ENCODE measurements around the gene CCDC74B.
"Not testable (repeated sequence)": the region's sequence is repeated elsewhere in the genome, so short reads cannot be mapped to it uniquely, and the experiment has no call there.

The CCDC74B gene

DNA sequence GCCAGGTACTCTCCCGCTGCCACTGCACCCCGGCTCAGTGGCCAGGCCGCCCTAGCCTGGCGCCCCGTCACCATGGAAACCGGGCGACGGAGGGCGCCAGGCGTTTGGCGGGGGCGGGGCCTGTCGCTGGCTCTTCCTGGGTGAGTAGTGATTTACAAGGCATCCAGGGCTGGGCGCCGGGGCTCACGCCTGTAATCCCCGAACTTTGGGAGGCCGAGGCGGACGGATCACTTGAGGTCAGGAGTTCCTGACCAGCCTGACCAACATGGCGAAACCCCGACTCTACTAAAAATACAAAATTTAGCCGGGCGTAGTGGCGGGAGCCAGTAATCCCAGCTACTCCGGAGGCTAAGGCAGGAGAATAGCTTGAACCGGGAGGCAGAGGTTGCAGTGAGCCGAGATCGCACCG lies at the start of gene CCDC74B:
TSS of gene CCDC74B (minus strand) at position 107 of the 409 bp plus-strand sequence. CDS start 116 bp downstream, outside the sequence.
- H3K9ac ChIP-seq (ENCODE audit: low read length); H3K9me3 ChIP-seq (ENCODE audit: low read length); H3K27ac ChIP-seq (ENCODE audit: low read depth, low read length); H3K4me1 ChIP-seq (ENCODE audit: insufficient read depth, low read length); H3K36me3 ChIP-seq (ENCODE audit: insufficient read depth, low read length); H3K27me3 ChIP-seq (ENCODE audit: control insufficient read depth in 1 of 2, insufficient read depth in 2 of 2, low read length in 2 of 2): not testable (repeated sequence)
- peak within 1 kb of the TSS in 1 of 2 donors; percentile 27 for H3K4me3 ChIP-seq (ENCODE audit: low read depth in 1 of 2, low read length in 2 of 2)

DNA sequence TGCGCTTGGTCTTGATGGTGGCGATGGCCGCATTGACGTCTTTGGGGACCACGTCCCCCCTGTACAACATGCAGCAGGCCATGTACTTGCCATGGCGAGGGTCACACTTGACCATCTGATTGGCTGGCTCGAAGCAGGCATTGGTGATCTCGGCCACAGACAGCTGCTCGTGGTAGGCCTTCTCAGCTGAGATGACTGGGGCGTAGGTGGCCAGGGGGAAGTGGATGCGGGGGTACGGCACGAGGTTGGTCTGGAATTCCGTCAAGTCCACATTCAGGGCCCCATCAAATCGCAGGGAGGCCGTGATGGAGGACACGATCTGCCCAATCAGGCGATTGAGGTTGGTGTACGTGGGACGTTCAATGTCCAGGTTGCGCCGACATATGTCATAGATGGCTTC lies 48.9 kb upstream of the CCDC74B start:
- not testable (repeated sequence) for H3K27me3 ChIP-seq (ENCODE audit: control insufficient read depth in 1 of 2, insufficient read depth in 2 of 2, low read length in 2 of 2); H3K4me3 ChIP-seq (ENCODE audit: low read depth in 1 of 2, low read length in 2 of 2); H3K4me1 ChIP-seq (ENCODE audit: insufficient read depth, low read length); H3K9me3 ChIP-seq (ENCODE audit: low read length); H3K27ac ChIP-seq (ENCODE audit: low read depth, low read length); H3K9ac ChIP-seq (ENCODE audit: low read length); H3K36me3 ChIP-seq (ENCODE audit: insufficient read depth, low read length)

DNA sequence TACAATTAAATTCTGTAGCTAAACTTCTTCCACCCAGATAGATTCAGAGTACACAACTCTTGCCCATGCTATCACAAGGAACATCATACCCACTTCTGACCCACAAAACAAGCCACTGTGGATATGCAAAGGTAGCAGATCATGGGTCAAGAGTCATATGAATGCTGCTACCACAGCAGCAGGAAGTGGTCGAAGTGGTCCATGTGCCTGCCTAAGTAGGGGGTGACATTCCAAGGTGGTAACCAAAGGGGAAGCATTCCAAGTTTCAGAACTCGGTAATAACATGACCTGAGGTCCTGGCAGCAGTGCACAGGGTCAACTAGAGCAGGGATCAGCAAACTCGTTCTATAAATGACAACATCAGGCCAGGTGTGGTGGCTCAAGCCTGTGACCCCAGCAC lies 47.5 kb upstream of the CCDC74B start:
- not testable (repeated sequence) for H3K27me3 ChIP-seq (ENCODE audit: control insufficient read depth in 1 of 2, insufficient read depth in 2 of 2, low read length in 2 of 2); H3K36me3 ChIP-seq (ENCODE audit: insufficient read depth, low read length); H3K4me1 ChIP-seq (ENCODE audit: insufficient read depth, low read length); H3K9ac ChIP-seq (ENCODE audit: low read length); H3K9me3 ChIP-seq (ENCODE audit: low read length); H3K27ac ChIP-seq (ENCODE audit: low read depth, low read length); H3K4me3 ChIP-seq (ENCODE audit: low read depth in 1 of 2, low read length in 2 of 2)

DNA sequence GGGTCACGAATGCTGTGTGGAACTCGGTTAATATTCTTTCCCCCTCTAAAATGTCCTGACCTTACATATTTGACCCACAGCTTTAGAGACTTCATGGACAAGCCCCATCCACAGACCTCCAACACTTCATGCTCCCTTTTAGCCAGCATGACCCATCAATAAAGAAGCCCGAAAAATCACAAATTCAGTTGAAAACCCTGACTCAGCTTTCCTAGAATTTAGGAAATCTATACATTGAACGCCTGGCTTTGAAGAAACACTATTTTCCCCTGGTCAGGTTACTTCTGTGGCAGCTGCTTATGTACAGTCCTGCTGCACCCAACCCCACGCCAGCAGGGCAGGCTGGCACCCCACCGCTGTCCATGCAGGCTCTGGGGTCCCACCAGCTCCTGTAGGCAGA lies 46.4 kb upstream of the CCDC74B start:
- H3K9me3 ChIP-seq (ENCODE audit: low read length); H3K36me3 ChIP-seq (ENCODE audit: insufficient read depth, low read length); H3K9ac ChIP-seq (ENCODE audit: low read length); H3K4me1 ChIP-seq (ENCODE audit: insufficient read depth, low read length); H3K27me3 ChIP-seq (ENCODE audit: control insufficient read depth in 1 of 2, insufficient read depth in 2 of 2, low read length in 2 of 2); H3K4me3 ChIP-seq (ENCODE audit: low read depth in 1 of 2, low read length in 2 of 2); H3K27ac ChIP-seq (ENCODE audit: low read depth, low read length): not testable (repeated sequence)

DNA sequence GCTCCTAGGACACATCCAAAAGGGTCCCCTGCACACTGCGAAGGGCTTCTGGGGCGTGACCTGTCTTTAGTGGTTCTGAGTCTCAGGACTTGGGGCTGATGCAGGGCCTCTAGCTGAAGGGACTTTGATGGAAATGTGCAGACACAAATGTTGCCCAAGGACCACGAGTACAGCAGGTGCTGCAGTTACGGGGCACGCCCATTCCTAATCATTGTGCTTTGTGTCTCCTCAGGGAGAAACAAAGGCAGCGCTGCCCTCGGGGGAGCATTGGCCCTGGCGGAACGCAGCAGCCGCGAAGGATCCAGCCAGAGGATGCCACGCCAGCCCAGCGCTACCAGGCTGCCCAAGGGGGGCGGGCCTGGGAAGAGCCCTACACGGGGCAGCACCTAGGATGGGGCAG lies 45.3 kb upstream of the CCDC74B start:
- no peaks in the 10 kb centered on the region for H3K4me1 ChIP-seq (ENCODE audit: insufficient read depth, low read length)
- no peak overlapping the region for H3K9ac ChIP-seq (ENCODE audit: low read length)
- no peaks in the 10 kb centered on the region for H3K27me3 ChIP-seq (ENCODE audit: control insufficient read depth in 1 of 2, insufficient read depth in 2 of 2, low read length in 2 of 2)
- no peak overlapping the region for H3K27ac ChIP-seq (ENCODE audit: low read depth, low read length)
- H3K36me3 ChIP-seq (ENCODE audit: insufficient read depth, low read length): no peaks in the 10 kb centered on the region
- no peaks in the 10 kb centered on the region for H3K9me3 ChIP-seq (ENCODE audit: low read length)
- H3K4me3 ChIP-seq (ENCODE audit: low read depth in 1 of 2, low read length in 2 of 2): no peak overlapping the region

DNA sequence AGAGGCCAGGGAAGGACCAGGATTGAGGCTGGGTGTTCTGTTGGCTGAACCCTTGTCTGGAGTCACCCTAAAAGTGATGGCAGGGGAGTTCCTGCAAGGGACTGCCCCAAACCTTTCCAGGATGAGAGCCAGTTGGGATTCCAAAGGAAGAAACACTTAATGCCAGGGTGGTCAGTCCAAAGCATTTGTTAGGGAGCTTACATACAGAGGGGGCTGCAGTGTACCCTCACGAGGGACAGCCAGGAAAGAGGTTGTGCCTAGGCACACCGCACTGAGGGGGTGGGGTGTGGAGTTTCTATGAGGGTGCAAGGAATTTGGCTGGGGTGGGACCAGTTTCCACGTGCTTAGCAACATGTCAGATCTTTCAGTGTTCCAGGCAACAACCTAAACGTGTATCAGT lies 44.0 kb upstream of the CCDC74B start:
- H3K4me3 ChIP-seq (ENCODE audit: low read depth in 1 of 2, low read length in 2 of 2); H3K9ac ChIP-seq (ENCODE audit: low read length); H3K36me3 ChIP-seq (ENCODE audit: insufficient read depth, low read length); H3K9me3 ChIP-seq (ENCODE audit: low read length); H3K27me3 ChIP-seq (ENCODE audit: control insufficient read depth in 1 of 2, insufficient read depth in 2 of 2, low read length in 2 of 2); H3K4me1 ChIP-seq (ENCODE audit: insufficient read depth, low read length); H3K27ac ChIP-seq (ENCODE audit: low read depth, low read length): not testable (repeated sequence)

DNA sequence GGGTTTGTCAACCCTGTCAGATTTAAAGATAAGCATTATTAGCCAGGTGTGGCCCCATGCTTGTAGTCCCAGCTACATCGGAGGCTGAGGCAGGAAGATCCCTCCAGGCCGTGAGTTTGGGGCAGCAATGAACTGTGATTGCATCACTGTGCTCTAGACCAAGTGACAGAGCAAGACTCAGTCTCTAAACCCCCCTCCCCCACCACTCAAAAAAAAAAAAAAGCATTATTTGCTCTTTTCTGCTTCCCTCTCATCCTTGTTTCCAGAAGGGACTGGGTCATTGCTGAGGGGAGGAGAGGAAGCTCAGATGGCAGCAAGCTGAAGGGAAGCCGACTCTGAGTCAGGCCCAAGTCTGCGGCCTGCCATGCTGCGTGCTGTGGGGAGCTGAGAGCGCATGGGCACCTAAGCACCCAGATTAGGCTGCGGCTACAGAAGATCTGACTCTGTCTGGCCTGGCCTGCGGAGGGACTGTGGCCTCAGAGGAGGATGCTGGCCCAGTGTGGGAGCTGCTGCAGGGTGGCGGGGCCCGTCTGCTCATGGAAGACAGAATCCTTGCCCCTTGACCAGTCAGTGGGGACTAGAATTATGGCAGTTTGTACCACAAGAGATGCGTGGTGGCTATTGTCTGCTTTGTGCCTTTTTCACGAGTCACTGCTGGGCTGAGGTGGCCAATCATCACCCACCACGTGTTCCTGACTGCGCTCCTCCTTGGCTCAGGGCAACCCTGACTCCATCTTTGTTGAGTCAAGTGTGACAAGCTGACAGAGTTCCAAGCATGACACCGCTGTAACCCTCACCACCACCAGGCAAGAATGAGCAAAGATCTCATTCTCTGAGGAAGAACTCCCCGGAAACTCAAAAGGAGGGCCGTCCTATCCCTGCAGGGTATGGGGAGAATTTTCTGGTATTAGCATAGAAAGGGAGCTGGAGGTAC lies 43.2 kb upstream of the CCDC74B start:
- H3K4me1 ChIP-seq (ENCODE audit: insufficient read depth, low read length); H3K27ac ChIP-seq (ENCODE audit: low read depth, low read length); H3K27me3 ChIP-seq (ENCODE audit: control insufficient read depth in 1 of 2, insufficient read depth in 2 of 2, low read length in 2 of 2); H3K9ac ChIP-seq (ENCODE audit: low read length); H3K9me3 ChIP-seq (ENCODE audit: low read length); H3K4me3 ChIP-seq (ENCODE audit: low read depth in 1 of 2, low read length in 2 of 2); H3K36me3 ChIP-seq (ENCODE audit: insufficient read depth, low read length): not testable (repeated sequence)

DNA sequence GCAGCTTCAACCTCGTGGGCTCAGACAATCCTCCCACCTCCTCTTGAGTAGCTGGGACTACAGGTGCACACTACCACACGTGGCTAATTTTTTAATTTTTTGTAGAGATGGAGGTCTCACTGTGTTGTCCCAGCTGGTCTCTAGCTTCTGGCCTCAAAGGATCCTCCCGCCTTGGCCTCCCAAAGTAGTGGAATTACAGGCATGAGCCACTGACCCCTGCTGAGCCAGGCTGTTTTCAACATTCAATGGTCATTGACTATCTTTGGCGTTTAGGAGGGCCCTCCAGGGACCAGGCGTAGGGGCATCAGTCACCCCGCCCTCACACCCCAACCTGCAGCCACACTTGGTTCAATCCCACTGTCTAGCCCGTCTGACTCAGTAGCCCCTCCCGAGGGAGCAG lies 42.4 kb upstream of the CCDC74B start:
- Histone ChIP-seq H3K27me3 (ENCODE audit: control insufficient read depth in 1 of 2, insufficient read depth in 2 of 2, low read length in 2 of 2) (no peaks in the 10 kb centered on the region), H3K36me3 (ENCODE audit: insufficient read depth, low read length) (no peaks in the 10 kb centered on the region), H3K9me3 (ENCODE audit: low read length) (no peaks in the 10 kb centered on the region), H3K9ac (ENCODE audit: low read length) (no peak overlapping the region), H3K4me3 (ENCODE audit: low read depth in 1 of 2, low read length in 2 of 2) (no peak overlapping the region), H3K4me1 (ENCODE audit: insufficient read depth, low read length) (peaks cover 8% of the 10 kb centered on the region), H3K27ac (ENCODE audit: low read depth, low read length) (no peak overlapping the region)

DNA sequence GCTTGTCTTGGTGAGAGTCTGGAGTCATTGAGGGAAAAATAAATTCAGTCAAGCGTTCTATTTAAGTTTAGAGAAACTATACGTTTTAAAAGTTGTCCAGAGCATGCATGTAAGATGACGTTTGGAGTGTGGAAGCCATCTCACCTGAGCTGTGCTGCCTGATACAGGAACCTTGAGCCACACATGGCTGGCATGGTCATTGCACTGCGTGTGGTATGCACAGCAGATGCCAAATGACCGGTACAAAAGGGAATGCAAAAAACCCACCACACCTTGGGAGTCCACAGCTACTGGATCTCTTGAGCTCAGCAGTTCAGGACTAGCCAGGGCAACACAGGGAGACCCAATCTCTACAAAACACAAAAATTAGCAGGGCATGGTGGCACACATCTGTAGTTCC lies 41.5 kb upstream of the CCDC74B start:
- Histone ChIP-seq H3K9me3 (ENCODE audit: low read length) (no peaks in the 10 kb centered on the region), H3K27me3 (ENCODE audit: control insufficient read depth in 1 of 2, insufficient read depth in 2 of 2, low read length in 2 of 2) (no peaks in the 10 kb centered on the region), H3K4me1 (ENCODE audit: insufficient read depth, low read length) (peaks cover 8% of the 10 kb centered on the region), H3K27ac (ENCODE audit: low read depth, low read length) (no peak overlapping the region), H3K36me3 (ENCODE audit: insufficient read depth, low read length) (no peaks in the 10 kb centered on the region), H3K9ac (ENCODE audit: low read length) (no peak overlapping the region), H3K4me3 (ENCODE audit: low read depth in 1 of 2, low read length in 2 of 2) (no peak overlapping the region)

DNA sequence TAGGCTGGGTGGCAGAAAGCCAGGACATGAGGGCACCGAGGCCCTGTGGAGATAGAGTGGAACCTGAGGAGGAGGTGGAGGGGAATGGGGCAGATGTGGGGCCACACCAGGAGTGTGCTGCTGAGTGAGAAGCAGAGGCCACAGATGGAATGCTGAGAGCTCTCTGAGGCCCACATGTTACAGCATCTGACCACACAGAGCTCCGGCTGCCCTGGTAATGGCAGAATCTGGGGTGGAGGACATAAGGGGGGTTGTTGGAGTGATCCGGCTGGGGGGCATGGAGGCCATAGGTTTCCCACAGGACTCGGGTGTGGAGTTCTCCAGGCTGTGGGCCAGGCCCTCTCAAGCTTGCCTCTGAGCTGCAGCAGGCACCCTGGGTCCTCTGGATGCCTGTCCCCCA lies 41.0 kb upstream of the CCDC74B start:
- Histone ChIP-seq H3K36me3 (ENCODE audit: insufficient read depth, low read length) (no peaks in the 10 kb centered on the region), H3K4me1 (ENCODE audit: insufficient read depth, low read length) (peaks cover 8% of the 10 kb centered on the region), H3K9ac (ENCODE audit: low read length) (no peak overlapping the region), H3K27ac (ENCODE audit: low read depth, low read length) (no peak overlapping the region), H3K27me3 (ENCODE audit: control insufficient read depth in 1 of 2, insufficient read depth in 2 of 2, low read length in 2 of 2) (no peaks in the 10 kb centered on the region), H3K4me3 (ENCODE audit: low read depth in 1 of 2, low read length in 2 of 2) (no peak overlapping the region), H3K9me3 (ENCODE audit: low read length) (no peaks in the 10 kb centered on the region)

DNA sequence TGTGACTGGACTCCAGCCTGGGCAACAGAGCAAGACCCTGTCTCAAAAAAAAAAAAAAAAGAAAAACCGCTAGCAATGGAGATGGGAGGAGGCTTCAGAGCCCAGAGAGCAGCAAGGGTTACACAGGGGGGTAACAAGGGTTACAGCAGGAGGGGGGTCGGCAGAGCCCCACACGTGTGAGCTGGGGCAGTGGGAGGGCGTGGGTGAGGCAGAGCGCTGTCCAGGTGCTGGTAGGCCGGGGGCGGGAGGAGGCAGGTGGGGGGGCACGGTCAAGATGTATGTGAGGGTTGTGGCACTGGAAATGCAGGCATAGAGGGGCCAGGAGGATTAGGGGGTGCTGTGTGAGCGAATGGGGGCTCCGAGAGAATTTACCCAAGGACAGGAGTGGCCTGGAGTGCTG lies 40.5 kb upstream of the CCDC74B start:
- peaks cover 13% of the 10 kb centered on the region for H3K4me1 ChIP-seq (ENCODE audit: insufficient read depth, low read length)
- no peaks in the 10 kb centered on the region for H3K27me3 ChIP-seq (ENCODE audit: control insufficient read depth in 1 of 2, insufficient read depth in 2 of 2, low read length in 2 of 2)
- H3K9ac ChIP-seq (ENCODE audit: low read length): no peak overlapping the region
- H3K4me3 ChIP-seq (ENCODE audit: low read depth in 1 of 2, low read length in 2 of 2): no peak overlapping the region
- no peaks in the 10 kb centered on the region for H3K36me3 ChIP-seq (ENCODE audit: insufficient read depth, low read length)
- no peaks in the 10 kb centered on the region for H3K9me3 ChIP-seq (ENCODE audit: low read length)
- H3K27ac ChIP-seq (ENCODE audit: low read depth, low read length): no peak overlapping the region
